22Rv1 (cell line): Measurements from ENCODE around the gene PNMA6F.

Source experiments
- H3K27ac ChIP-seq: fragments of 450-650 bp; 2 replicates; pipeline ENCODE4 v1.5.1; 2017
- CTCF ChIP-seq: fragments of 450-650 bp; IDR thresholded peaks from 2 replicates; pipeline ENCODE4 v1.5.1; 2017; ENCODE audit warnings: mild to moderate bottlenecking
- ZFX ChIP-seq: fragments of 450-650 bp; IDR thresholded peaks from 2 replicates; pipeline ENCODE4 v1.6.1; 2017; ENCODE audit warnings: antibody characterized with exemption, borderline replicate concordance

Gene PNMA6F

DNA sequence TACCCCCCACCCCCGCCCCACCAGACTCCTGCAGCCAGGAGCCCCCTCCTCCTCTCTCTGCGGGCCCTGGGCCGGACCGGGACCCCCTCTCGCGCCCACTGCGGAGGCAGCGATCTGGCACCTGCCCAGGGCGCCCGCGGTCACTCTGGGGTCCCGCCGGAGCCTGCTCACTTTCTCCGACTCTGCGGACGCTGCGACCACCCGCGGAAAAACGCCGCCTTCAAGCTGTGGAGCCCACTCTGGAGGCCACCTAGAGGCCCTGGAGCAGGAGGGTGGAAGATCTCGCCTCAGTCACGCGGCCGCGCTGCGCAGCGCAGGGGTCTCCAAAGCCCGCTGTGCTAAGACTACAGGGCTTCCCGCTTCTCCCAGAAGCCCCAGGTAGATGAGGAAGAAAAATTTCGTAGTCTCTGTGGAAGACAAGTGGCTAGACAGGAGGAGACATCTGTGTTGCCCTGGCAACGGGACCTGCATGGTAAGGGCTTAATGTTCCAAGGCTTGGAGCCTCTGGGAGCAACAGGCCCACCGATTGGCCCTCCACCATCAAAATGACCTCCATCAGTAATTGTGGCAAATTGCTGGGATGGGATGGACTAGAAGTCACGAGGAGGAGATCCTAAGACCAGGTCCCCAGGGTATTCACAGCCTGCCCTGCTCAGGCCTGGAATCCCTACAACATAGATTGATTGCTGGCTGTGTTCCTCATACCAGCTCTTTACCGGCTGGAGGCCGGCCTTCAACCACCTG lies at the start of gene PNMA6F:
TSS of gene PNMA6F (minus strand) at position 387 of the 744 bp plus-strand sequence. CDS start 1,093 bp downstream, outside the sequence.
- no peak within 1 kb of the TSS for H3K27ac ChIP-seq
- TF ChIP-seq ZFX (no peak), CTCF (no peak)

DNA sequence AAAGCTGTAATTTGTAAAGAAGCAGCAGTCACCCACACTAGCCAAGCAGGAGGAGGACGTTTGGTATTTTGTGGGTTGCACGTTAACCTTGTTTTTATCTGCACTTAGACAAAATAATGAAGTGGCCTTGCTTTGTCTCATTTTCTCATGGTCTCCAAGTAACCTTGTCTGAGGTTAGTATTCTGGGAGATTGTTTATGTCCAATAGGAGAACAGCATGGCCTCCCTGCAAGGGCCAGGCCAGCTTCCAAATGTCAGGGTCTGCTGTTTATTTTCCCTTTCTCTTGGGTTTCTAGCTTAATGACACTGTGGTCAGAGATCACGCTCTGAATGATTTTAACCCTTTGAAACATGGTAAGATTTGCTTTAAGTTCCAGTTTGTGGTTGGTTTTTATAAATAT lies 49.7 kb upstream of the PNMA6F start:
- TF ChIP-seq CTCF (no peak), ZFX (no peak)
- no peak overlapping the region for H3K27ac ChIP-seq

GRCh38 chrX:153370293-153371055 lies 48.9 kb upstream of the PNMA6F start:
- TF ChIP-seq ZFX = no peak
- no peak for TF ChIP-seq CTCF
- no peak overlapping the region for H3K27ac ChIP-seq

- TF ChIP-seq ZFX = no peak
- no peak for TF ChIP-seq CTCF
- H3K27ac ChIP-seq = no peak overlapping the region
Measured at GRCh38 chrX:153366878-153367538, 45.4 kb upstream of the PNMA6F start.

GRCh38 chrX:153366119-153366518 lies 44.6 kb upstream of the PNMA6F start:
- no peak for TF ChIP-seq ZFX
- no peak for TF ChIP-seq CTCF
- no peak overlapping the region for H3K27ac ChIP-seq

- TF ChIP-seq ZFX (no peak), CTCF (no peak)
- H3K27ac ChIP-seq = no peak overlapping the region
Measured at GRCh38 chrX:153365670-153366069, 44.1 kb upstream of the PNMA6F start.
